AG10803 (cell line): Measurements from ENCODE around the gene AMDHD2.
"Not testable (repeated sequence)": the region's sequence is repeated elsewhere in the genome, so short reads cannot be mapped to it uniquely, and the experiment has no call there.

Experiments used
- DNase-seq: peaks from one replicate; pipeline ENCODE4 v3.0.0; 2010; ENCODE audit warnings: low read depth
- H3K4me3 ChIP-seq: 2 replicates; pipeline ENCODE4 v1.5.1; 2011; ENCODE audit warnings: mild to moderate bottlenecking, low read length, control low read depth
- CTCF ChIP-seq: conservative IDR thresholded peaks from 2 replicates; pipeline ENCODE4 v1.5.1; 2011; ENCODE audit warnings: mild to moderate bottlenecking, low read length, control low read depth, inconsistent platforms

Gene AMDHD2

DNA sequence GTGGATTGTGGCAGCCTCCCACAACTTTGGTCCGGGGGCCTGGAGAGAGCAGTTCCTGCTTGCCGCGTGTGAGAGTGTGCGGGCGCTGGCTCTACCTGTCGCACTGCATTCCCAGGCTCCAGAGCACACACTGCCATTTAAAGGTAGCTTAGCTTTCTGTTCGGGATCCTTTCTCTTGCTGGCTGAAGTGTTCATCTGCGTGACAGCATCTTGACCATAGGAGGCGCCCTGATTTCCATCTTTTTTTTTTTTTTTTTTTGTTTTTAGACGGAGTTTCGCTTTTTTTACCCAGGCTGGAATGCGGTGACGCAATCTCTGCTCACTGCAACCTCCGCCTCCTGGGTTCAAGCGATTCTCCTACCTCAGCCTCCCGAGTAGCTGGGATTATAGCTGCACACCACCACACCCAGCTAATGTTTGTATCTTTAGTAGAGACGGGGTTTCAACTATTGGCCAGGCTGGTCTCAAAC, 31.3 kb downstream of the AMDHD2 start:
- peak; percentile 18 for DNase-seq
- H3K4me3 ChIP-seq: not testable (repeated sequence)
- peak; percentile 12; the same call in 1 of the 2 replicates for TF ChIP-seq CTCF

DNA sequence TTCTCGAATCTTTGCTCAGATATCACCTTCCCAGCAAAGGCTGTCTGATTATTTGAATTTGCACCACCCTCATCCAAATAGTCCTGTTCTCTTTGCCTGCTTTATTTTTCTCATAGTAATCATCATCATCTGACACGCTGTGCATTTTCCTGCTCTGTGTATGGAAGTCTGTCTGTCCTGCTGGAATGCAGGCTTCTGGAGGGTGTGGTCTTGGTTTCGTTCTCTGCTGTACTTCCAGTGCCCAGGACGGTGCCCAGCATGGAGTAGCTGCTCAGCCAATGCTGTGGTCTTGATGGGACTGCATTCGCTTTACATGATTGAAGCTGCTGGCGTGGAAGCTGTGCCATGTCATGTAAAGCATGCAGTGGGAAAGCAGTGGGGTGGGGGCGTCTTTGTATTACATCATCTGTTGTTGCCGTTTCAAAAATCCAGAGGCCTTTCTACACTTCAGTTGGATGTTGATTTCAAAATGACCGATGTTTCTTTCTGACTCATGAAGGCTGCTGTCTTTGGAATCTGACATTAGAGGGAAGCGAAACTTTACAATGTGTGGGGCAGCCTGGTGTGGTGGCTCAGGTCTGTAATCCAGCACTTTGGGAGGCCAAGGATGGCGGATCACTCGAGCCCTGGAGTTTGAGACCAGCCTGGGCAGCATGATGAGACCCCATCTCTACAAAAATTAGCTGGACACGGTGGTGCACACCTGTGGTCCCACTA, 34.7 kb downstream of the AMDHD2 start:
- H3K4me3 ChIP-seq, DNase-seq: not testable (repeated sequence)

DNA sequence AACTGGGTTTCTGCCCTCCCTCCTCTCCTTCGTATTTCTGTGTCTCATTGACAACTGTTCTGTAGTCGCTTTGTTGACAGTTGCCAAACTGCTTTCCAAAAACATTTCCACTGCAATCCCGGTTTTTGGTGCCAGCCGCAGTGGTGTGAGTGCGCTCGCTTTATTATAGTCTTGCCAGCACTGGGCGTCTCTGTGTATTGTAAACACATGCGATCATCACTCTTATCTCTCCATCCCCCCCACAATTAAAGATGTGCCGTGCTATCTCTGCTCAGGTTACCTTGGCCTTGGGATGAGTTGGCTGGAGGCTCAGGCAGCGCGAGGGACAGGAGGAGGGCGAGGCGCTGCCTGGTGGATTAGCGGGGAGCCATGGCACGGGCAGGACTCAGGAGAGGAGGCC, 37.0 kb downstream of the AMDHD2 start:
- H3K4me3 ChIP-seq: not testable (repeated sequence)

DNA sequence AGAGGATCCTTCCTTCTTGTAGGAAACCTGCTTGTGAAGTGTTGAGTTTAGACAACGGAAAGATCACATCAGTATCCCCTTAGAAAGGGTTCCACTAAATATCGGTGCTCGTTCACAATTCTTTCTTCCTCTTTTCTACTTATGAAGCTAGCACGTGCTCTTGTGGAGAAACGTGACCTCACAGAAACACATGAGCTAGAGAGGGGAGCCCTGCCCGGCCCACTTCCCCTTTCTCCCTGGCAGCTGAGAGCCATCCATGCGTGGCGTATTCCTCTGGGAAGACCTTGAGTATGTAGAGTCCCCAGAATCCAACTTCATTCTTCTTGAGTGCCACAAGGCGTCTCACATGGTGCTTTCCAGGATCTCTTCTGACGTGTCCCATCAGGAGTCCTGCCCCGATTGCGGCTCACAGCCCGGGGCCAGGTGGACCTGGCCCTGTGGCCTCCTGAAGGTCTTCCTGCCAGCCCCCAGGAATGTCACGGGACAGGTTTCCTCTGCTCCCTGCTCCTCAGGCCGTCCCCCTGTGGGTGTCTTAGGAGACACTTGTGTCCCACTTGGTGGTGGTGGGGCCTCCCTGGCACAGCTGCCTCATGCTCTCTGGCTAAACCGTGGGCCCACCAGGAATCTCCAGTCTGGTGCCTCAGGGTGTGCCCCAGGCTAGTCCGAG, 40.1 kb downstream of the AMDHD2 start:
- not testable (repeated sequence) for DNase-seq, H3K4me3 ChIP-seq

More for the DNA sequence above, 37.0 kb downstream of the AMDHD2 start:
- DNase-seq: not testable (repeated sequence)

DNA sequence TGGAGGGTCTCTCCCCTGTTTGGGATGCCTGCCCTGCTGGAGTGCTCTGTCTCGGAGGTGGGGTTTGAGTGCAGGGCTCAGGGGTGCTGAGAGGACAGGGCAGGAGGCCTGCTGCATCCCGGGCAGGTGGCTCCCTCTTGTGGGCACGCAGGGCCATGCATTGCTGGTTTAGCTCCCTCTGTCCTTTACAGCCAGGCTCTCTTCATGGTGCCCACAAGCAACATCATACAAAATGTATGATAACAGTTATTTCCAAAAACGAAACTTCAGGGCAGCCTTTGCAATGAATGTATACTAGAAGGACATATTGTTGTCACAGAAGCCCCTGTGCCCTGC, 40.6 kb downstream of the AMDHD2 start:
- peak; percentile 35 for TF ChIP-seq CTCF
- not testable (repeated sequence) for DNase-seq, H3K4me3 ChIP-seq

DNA sequence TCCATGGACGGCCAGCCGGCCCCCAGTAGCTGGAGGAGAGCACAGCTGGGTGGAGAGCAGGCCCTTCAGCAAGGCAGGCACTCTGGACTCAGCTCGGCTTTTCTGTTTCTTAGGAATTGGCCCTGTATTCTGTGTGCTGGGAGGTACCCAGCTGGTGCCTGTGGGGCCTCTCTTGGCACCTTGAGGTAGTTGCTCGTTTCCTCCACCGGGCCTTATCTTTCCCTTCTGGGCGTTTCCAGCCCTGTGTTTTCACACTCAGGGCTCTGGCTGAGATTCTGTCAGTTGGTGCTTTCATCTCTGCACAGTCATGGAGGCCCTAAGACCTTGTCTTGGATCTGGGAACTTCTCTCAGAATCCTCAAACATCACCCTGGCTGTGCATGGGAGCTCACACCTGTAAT, 47.3 kb downstream of the AMDHD2 start:
- not testable (repeated sequence) for H3K4me3 ChIP-seq, DNase-seq

GRCh38 chr16:2568573-2568972, 48.4 kb downstream of the AMDHD2 start:
- DNase-seq, H3K4me3 ChIP-seq: not testable (repeated sequence)

GRCh38 chr16:2572704-2573103, 52.5 kb downstream of the AMDHD2 start:
- DNase-seq, H3K4me3 ChIP-seq: not testable (repeated sequence)

DNA sequence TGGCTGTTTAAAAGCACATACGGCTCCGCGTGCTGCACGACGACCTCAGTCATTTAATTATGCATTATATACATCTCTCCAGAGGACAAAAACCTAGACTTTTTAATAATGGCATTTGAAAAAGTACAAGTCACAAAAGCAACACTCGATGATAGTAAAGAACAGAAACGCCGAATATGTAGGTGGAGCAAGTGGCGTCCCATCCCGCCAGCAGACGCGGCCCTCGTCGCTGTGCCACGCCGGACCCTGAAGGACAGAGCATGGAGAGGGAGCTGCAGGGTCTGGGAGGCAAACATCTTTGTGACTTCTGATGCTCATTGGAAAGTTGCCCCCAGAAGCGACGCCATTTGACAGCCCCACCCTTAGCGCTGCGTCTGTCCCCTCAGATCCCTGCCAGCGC, 55.7 kb downstream of the AMDHD2 start:
- H3K4me3 ChIP-seq, DNase-seq: not testable (repeated sequence)

DNA sequence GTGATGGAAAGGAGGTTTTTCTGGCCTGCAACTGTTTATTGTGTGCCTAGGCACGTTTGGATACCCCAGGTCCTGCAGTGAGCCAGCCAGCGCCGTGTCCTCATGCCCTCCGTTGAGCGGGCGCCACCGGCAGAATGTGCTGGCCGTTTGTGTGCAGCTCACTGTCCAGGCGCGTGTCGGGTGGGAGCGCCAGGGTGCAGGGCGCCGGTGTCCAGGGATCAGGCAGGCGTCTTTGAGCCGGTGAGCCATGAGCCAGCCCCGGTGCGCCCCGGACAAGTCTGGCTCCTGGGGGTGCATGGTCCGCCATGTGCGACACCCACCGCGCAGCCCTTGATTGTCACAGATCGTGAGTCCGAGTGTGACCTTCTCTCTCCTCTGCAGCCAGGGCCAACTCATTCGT, 56.9 kb downstream of the AMDHD2 start:
- H3K4me3 ChIP-seq, DNase-seq: not testable (repeated sequence)

- H3K4me3 ChIP-seq, DNase-seq: not testable (repeated sequence)
These were observed 58.7 kb downstream of the AMDHD2 start for GRCh38 chr16:2578905-2579304.

DNA sequence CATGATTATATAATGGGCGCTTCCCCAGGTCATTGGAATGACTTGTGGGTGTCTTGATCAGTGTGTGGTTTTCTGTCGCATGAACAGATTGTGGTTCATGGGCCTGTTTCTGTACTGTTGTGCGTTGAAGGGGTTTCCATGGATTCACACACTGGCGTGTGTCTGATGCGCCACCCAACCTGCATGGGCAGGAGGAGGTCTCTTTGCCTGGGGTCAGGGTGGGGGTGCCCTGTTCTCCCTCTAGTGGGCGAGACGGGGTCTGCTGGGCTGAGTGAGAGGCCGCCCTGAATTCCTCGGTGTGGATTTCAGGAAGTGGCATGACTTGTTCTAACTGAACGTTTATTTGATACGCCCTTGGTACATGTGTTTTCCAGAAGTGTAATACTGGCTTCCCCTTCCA, 60.0 kb downstream of the AMDHD2 start:
- not testable (repeated sequence) for H3K4me3 ChIP-seq, DNase-seq

- not testable (repeated sequence) for H3K4me3 ChIP-seq, DNase-seq
These were observed 60.6 kb downstream of the AMDHD2 start for GRCh38 chr16:2580818-2581217.
